ENCODE measurements around the gene DOCK2. TPM values are rescaled to one million over a fixed set of nuclear protein-coding genes. Genes with fewer than 3 reads are reported as not detected.

The DOCK2 gene
- total and polyA plus RNA-seq, 9 of the 15 experiments (the other 6 are each of a cell fraction or from before 2014, with no cell fraction given): 4.5 to 42.6 (median 20.5) TPM

GRCh38 chr5:169970911-169971765 is 334.1 kb downstream of the DOCK2 start:
- Histone ChIP-seq H2AFZ (ENCODE audit: low read depth, low read length) (no peak overlapping the region), H3K9me3 (replicated peaks; ENCODE audit: control insufficient read depth, insufficient read depth, low read depth, low read length) (no peaks in the 10 kb centered on the region), H3K27ac (ENCODE audit: extremely low read depth, low read depth, low read length) (no peak overlapping the region), H3K36me3 (ENCODE audit: control insufficient read depth, insufficient read depth, low read length) (no peaks in the 10 kb centered on the region), H3K4me1 (replicated peaks in 1 of 2; ENCODE audit: control insufficient read depth in 2 of 2, insufficient read depth in 2 of 2, low read length in 2 of 2) (no peaks in the 10 kb centered on the region), H3K27me3 (ENCODE audit: control insufficient read depth in 2 of 2, insufficient read depth in 2 of 2, low read length in 2 of 2) (peaks cover 0 to 2% of the 10 kb centered on the region in 2 experiments; a peak in 1 of 5 replicates), H3K9me1 (ENCODE audit: control insufficient read depth, insufficient read depth, low read length) (no peaks in the 10 kb centered on the region), H3K79me2 (ENCODE audit: control insufficient read depth, insufficient read depth, low read length) (no peaks in the 10 kb centered on the region), H3K9ac (ENCODE audit: insufficient read depth in 1 of 2, low read depth in 2 of 2, low read length in 2 of 2) (no peak overlapping the region), H3K4me2 (ENCODE audit: insufficient read depth, low read length) (no peak overlapping the region), H3K4me3 (no peak overlapping the region), H4K20me1 (replicated peaks; ENCODE audit: control insufficient read depth, insufficient read depth, low read length) (0 out of 2 replicates have a peak, but pooled peaks cover 3% of the 10 kb centered on the region)
- intact Hi-C loops (cut with micrococcal nuclease): no loop called here
- ATAC-seq (no peak), FAIRE-seq (no peak), DNase-seq (ENCODE audit: extremely low read depth in 1 of 4, low spot score in 3 of 4) (no peak)
- ChIA-PET CTCF (ENCODE audit: low intra/inter-chr PET ratio) (no interaction called here), POLR2A (interaction anchor here (1.2 kb wide), 1 partner anchor 13 kb away, joined by 3 read pairs; no protein-coding TSS in a partner anchor)
- TF ChIP-seq ZNF699 (CRISPR knock-in tag; IDR thresholded peaks at IDR 0.05; ENCODE audit: insufficient replicate concordance) (no peak), CHD4 (IDR thresholded peaks at IDR 0.05; ENCODE audit: insufficient read depth, insufficient replicate concordance, low read depth, low read length, poor library complexity, severe bottlenecking) (no peak), ZBTB9 (CRISPR knock-in tag; IDR thresholded peaks at IDR 0.05) (no peak), HOMEZ (CRISPR knock-in tag; IDR thresholded peaks at IDR 0.05) (no peak), ZNF507 (tag; conservative IDR thresholded peaks at IDR 0.05) (no peak), HCFC1 (IDR thresholded peaks at IDR 0.05; ENCODE audit: low read depth, low read length) (no peak), ARID3A (IDR thresholded peaks at IDR 0.05; ENCODE audit: borderline replicate concordance, low read depth, low read length) (no peak), FOXA3 (CRISPR knock-in tag; conservative IDR thresholded peaks at IDR 0.05 in 1 of 2, IDR thresholded peaks at IDR 0.05 in 1 of 2) (no peak), RBM39 (optimal IDR thresholded peaks at IDR 0.05; ENCODE audit: low read depth, low read length) (no peak)
- in situ Hi-C loops (cut with MboI): no loop called here
- no TSS peak for BruUV-seq (replicated peaks)
- WGBS (ENCODE audit: insufficient coverage, low coverage, missing lambda C conversion rate): 10% methylated on average over 7 of the region's 8 CpGs

Measured in K562 (cell line).